NCI-H2227 (cell line): Measurements from ENCODE around the gene PSMC6.

Experiments used
- DNase-seq: peaks from one replicate; lab custom pipeline; 2025; ENCODE audit not compliant: unreplicated experiment; lab: John Stamatoyannopoulos, UW

PSMC6 gene

DNA sequence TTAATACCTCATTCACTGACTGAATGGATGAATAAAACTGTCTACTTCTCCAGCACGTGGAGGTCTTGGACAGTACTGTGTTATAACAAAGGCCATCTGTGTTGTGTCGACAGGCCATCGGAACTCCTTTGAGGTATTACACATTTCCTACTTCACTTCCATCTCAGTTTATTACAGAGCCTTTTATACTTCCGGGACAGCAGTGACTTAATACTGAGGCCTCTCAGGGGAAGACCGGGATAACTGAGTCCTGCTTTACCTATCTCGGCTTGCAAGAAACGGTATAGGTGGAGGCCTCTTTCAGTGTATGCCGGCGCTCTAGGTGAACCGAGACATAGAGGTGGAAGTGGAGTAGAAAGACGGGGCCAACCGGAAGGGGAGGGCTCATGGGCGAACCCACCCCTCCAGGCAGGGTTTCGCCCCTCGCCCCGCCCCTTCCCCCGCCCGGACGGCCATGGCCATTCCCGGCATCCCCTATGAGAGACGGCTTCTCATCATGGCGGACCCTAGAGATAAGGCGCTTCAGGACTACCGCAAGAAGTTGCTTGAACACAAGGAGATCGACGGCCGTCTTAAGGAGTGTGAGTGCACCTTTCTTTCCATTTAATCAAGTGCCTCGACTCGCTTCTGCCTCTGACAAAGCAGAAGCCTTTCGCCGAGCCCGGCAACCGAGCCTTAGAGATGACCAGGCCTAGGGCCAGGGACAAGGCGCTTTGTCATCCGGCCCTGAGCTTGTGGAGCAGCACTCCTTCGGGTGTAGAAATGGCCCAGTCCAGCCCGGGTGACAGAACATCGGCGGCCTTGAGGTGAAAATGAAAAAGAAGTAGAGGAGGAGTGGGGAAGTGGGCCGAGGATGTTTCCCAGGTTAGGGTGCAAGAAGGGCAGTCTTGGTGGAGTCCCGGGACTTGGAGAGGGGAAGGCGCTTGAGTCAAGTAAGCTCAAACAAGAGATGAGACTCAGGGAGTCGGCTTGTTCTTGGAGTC lies at the start of gene PSMC6:
TSS of gene PSMC6 (plus strand) at position 477 of the 983 bp plus-strand sequence. CDS start at position 497, 20 bp downstream.
- DNase-seq: peak; percentile 91

DNA sequence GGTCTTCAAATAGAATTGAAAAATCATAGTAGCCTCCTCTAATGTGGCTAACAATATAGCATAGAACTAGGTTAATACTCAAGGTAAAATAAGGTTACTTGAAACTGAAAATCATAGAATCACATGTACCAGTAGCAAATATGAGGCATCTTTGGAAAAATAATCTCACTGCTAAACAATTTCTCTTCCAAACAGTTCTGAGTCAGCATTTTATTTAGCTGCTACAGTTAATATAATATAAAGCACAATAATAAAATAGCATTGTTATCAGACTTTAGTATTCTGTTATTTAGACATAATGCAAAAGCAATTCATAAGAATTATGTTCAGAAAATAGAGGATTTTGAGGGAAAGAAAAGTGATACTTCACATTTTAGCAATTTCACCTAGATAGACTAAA lies 46.7 kb upstream of the PSMC6 start:
- no peak for DNase-seq

DNA sequence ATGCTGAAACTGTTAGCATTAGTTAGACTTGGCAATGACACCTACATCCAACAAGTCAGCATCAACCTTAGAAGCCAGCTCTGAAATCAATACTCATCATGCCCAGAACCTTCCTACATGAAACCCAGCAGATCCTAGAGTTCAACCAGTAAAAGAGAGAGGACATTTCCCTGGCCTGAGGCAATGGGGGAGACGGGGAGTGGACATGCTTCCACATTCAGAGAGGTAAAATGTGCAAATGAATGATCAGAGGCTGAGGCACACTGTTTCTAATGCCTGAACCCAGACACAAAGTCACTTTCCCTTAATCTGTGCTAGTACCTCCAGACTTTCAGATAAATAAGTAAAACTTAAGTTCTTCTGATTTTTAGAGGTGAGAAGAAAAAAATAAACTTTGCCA lies 46.2 kb upstream of the PSMC6 start:
- DNase-seq: no peak

DNA sequence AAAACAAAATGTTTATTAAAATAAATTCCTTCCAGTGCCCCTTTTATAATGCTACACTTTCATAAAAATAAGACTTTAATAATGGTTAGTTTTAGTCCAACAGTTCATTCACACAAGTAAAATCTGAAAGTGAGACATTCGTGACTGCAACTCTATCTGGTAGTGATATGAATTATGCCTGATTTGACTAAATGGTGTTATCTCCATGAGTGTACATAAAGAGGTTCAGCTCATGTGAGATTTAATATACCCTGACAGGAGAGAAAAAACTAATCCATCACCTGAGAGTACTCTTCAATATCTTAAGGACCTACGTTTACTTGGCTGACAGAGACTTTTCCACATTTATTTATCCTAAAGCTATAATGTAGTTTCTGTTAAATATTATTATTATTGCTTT lies 45.7 kb upstream of the PSMC6 start:
- DNase-seq: no peak

DNA sequence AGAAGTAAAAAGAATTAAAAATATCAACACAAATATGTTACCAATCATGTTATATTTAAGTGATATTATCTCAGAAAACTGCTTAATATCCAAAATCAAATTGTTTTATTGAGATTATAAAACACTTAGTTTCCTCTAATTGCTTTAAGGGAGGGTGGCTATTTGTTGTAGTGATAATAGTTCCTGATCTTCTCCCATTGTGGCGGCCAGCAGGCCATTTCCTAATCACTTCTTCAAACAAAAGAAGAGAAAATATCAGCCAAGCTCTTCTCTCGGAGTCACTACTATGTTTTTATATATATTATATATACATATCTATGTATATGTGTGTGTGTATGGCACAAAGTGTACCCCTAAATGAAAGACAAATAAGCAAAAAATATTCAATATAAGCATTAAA lies 43.1 kb upstream of the PSMC6 start:
- no peak for DNase-seq

DNA sequence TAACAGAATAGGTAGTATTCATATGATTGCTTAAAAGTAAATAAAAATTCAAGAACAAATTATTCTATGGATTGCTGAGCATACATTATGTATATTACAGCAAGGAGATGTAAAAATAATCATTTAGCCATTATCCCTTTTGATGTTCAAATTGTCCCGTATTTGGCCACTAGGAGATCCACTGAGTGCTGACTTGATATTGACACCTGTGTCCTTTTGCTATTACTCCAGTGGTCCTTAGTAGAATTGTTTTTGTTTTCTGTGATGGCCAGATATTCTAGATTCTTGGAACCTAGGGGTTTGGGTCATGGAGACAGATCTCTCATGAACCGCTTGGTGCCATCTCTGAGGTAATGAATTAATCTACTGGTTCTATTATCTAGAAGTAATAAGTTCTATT lies 28.4 kb upstream of the PSMC6 start:
- DNase-seq: no peak

DNA sequence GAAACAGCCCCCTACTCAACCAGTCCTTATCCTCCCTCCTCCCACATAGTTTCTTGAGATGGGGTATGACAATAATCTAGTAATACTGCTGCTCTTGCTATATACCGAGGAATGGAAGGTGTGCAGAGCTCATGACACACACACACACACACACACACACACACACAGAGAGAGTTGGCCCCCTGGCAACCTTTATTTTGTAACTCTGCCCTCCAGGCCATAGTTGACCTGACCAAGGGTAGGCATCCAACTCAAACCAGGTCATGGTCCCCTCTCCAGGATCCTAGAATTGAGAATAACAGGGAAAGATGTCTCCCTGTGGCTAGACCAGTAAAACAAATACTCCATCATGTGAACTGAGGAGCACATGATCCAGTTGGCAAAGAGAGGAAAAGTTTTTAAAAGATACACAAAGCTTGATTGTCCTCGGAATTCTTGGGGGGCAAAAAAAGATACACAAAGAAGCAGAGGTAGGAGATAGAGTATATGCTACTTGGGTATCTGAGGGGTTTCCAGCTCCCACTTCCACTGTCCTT lies 22.9 kb upstream of the PSMC6 start:
- peak; percentile 7 for DNase-seq

DNA sequence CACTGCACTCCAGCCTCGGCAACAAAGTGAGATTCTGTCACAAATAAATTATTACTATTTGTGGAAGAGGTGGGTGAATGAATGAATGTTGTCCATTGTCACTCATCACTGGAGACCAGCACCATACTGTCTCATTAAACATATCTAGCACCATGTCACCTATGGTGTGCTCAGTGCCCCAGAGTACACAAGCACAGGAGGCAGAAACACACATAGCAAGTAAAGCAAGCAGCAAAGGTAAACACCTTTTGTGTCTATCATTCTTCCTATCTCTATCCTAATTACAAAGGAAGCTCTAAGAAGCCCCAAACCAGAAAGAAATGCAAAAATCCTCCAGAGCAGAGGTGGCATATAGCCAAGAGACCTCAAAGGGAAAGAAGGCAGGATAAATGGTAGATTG lies 20.8 kb upstream of the PSMC6 start:
- no peak for DNase-seq

DNA sequence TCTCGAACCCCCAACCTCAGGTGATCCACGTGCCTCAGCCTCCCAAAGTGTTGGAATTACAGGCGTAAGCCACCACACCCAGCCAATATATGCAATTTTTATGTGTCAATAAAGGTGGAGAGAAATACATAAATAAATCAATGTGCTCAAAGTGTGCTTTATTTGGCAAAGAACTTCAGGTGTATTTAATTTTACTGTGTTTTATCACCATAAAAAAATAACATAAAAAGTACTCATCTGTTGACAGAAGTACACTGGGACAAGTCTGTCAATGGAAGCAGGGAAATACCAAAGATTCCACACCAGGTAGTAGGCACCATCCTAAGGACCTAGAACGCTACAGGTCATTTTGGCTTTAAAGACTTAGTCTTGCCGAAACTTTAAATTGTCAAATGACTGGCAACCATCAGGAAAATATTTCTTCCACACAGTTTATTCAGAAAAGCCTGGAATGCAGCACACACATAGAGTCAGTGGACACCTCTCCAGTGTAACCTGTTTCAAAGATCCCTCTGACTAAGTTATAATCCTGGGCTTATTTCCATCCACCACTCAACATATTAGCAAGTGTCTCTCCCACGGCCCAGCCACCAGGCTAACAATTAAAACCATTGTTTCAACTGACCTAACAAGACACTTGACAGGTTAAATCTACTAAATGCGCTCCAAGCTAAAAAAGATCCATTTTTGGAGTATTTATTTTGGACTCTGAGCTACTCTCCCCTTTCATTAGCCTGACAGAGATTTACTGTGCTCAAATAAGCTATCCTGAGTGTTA lies 15.8 kb upstream of the PSMC6 start:
- DNase-seq: no peak

DNA sequence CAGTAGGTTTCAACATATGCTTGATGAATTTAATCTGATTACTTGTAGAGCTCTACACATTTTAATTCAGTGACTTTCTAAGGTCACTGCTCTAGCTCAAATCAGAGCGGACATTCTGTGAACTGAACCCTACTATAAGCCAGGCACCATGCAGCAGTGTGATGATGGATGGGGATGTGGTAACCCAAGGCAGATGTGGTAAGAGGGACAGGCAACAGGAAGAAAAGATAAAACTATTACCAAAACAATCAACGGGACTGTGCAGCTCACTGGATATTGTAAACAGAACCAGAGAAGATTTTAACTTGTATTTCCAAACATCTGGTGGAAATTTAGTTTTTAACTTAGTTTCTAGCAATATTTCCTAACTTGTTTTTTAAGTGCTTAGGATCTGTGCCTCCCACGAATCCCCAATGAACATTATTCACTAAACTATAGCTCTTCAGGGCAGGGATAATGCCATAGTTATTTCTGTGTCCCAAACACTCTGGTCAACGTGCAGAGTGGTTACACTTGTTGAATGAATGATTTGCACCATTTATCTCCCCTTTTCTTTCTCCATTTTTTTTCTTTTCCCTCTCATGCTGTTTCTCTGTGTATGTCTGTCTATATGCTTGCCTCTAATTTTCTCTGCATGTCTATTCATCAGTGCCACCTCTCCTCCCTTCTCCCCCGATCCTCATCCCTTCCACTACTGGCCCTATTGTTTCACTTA lies 14.6 kb upstream of the PSMC6 start:
- DNase-seq: no peak

DNA sequence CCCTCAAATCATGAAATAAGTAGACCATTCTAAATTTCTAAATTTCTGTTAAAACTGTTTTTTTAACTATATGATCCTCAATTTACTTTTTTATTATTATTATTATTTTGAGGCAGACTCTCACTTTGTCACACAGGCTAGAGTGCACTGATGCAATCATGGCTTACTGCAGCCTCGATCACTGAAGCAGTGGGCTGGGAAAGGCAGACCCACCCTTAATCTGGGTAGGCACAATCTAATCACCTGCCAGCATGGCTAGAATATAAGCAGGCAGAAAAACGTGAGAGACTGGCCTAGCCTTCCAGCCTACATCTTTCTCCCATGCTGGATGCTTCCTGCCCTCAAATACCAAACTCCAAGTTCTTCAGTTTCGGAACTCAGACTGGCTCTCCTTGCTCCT lies 14.0 kb upstream of the PSMC6 start:
- DNase-seq: no peak

DNA sequence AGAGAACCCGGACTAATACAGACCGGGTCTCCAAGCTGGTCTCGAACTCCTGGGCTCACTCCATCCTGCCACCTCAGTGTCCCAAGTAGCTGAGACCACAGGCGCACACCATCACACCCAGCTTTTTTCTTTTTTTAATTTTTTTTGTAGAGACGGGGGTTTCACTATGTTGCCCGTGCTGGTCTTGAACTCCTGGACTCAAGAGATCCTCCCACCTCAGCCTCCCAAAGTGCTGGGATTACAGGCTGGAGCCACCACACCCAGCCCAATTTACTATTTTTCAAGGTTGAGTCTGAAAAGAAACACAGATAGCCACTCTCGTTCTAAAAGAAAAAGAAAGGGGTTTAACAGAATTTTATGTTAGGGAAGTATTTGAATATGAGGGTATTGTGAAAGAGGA lies 13.5 kb upstream of the PSMC6 start:
- DNase-seq: no peak

DNA sequence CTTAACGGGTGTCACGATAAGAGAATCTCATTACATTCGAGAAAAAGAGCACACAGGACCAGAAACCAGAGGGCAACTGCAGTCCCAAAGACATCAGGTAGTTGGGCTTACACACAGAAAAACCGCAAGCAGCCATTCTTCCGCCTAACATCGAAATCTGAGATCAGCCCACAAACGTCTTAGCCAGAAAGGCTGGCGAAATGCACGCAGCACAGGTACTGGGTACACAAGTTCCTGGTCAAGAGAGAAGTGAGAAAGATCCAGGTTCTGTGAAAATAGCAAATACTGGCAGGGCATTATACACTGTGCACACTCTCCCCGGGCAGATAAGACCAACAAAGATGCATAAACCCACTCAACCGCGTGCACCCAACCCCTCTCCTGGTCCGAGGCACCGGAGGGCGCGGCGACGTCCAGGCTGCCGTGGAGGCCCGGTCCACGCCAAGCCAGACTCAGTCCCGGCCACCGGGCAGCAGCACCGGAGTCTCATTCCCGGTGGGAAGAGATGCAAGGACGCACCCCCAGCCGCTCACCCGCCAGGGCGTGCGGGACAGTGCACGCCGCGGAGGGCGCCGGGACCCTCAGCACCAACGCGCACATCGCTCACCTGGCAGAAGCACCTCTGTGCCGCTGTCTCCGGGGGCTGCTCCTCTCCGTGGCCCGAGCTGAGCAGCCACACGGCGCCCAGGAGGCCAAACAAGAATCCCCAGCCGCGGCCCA lies 12.1 kb upstream of the PSMC6 start:
- DNase-seq: peak; percentile 42

DNA sequence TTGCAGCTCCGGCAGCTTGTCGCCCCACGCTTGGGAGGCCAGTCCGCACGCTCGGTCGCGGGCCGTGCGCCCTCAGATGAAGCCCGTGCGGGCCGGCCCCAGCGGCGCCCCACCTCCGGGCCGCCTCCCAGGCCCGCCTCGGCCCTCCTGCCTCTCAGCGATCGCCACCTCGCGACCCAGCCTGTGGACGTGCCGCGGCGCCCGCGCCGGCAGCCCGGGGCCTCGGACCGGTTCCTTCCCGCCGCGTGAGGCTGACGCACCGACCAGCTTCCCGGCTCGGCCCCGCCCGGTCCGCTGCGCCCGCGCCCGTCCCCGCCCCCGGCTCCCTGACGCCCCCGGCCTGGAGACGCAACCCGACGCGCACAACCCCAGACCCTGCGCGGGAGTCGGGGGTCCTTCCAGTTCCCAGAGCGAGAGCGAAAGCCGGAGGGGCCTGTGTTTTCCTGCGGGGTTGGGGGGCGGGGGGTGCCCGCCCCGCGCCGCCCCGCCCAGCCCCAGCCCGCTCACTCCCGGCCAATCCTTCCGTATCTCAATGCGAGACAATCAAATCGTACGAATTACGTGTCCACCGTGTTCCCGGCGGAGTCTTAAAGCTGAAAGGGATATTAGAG lies 11.4 kb upstream of the PSMC6 start, which contains the start of gene ERO1A:
TSS of gene ERO1A (minus strand) at position 78 of the 611 bp plus-strand sequence. CDS start at position 1, 77 bp downstream.
- peak; percentile 86 for DNase-seq

DNA sequence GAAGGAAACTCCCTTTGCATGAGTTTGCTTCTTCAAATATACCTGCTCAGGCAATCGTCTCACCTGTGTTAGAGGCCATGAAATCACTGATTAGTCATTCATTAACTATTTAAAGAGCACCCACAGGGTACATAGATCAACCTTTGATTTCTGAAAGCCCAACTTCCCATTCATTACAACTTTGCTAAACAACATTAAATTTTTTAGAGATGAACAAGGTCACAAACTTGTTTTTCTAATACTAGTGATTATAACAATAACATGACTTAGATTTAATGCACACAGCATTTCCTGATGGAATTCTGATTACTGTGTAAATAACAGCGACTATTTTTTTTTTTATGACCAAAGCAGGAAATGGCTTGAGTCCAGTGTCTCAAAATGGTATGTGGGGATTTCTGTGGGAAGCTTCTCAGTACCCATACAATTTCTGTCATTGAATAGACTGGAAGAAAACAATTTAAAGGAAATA lies 6.3 kb upstream of the PSMC6 start:
- DNase-seq: no peak

DNA sequence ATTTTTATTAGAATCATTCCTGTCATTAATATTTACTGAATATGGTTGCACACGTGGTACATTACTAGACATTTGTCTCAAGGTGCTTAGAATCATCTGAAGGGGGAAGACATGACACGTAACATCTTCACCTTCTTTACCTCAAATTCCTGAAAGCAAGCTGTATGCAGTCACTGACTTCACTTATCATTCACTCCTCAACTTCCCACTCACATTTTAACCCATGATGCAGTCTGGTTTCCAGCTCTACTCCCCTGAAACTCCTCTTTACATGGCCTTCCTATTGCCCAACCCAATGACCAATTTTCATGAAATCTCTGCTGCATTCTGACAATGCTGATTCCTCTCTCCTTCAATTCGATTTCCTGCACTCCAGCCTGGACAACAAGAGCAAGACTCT lies 5.8 kb upstream of the PSMC6 start:
- DNase-seq: no peak

DNA sequence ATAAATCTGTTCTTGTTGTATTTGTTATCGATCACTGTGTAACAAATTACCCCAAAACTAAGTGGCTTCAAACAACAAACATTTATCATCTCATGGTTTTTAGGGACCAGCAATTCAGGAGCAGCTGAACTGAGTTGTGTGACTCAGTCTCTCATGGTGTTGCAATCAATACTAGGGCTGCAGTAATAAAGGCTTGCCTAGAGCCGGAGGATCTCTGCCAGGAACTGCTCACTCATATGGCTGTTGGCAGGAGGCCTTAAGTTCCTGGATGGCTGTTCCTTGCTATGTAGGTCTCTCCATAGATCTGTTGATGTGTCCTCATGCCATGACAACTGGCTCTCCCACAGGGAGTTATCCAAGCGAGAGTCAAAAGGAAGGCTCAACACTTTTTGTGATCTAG lies 3.8 kb upstream of the PSMC6 start:
- DNase-seq: no peak

DNA sequence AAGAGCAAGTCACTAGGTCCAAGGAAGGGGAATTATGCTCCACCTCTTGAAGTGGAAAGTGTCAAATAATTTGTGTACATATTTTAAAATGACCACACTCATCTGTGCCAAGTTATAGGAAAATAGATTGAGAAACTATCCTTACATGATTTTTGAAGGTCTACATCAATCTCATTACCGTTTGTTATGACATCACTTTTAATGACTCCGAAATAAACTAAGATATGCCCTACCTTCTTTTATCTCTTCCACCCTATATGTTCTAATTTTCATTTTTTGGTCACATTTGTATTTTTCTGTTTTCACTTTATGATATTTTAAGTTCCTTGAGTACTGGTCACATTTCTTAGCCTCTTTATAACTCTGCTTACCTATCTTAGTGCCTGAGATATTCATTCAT lies 3.3 kb upstream of the PSMC6 start:
- DNase-seq: no peak

DNA sequence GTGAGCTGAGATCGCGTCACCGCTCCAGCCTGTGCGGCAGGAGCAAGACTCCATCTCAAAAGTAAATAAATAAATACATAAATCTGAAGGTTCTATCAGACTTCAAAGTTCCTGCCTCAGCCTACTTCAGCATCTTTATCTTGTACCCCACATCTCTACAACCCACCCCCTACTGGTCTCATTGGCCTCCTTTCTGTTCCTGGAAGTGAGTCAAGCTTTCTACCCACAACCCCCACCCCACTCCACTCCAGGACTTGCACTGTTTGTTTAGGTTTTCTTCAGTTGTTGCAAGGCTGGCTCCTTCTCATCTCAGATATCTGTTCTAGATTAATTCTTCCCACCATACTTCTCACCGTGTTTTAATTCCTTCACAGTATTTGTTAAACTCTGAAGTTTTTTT lies 714 bp upstream of the PSMC6 start:
- DNase-seq: no peak

DNA sequence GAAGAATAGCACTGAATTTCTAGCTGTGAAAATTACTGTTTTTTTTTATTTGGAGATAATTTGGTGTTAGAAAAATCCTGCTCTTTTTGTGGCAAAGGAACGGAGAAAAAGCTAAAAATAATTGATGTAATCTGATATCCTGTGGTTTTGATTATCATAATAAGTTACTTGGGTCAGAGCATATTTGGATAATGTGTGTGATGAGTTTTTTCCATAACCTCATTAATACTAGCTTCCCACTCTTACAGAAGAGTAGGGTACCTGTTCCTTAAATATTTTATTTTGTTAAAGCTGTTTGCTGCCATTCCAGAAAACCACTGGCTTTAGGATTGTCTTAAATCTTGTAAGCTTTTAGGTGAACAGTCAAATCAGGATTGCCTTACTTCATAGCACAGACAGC lies 4.7 kb downstream of the PSMC6 start:
- DNase-seq: no peak
